Progenitor cell of endocrine pancreas (in vitro differentiated cells): ENCODE data around the gene RAB5A. TPM values are rescaled to one million over a fixed set of nuclear protein-coding genes. Genes with fewer than 3 reads are reported as not detected.

Source experiments
- DNase-seq: peaks from one replicate; pipeline ENCODE4 v3.0.0; 2021; ENCODE audit warnings: low spot score; ENCODE audit not compliant: unreplicated experiment
- H3K27ac Mint-ChIP-seq: 2 replicates; pipeline ENCODE4 v1.8.0; 2021; ENCODE audit warnings: mild to moderate bottlenecking, moderate library complexity, mixed read lengths
- H3K27me3 Mint-ChIP-seq: 2 replicates; pipeline ENCODE4 v1.8.0; 2021; ENCODE audit warnings: mixed read lengths
- H3K36me3 Mint-ChIP-seq: 2 replicates; pipeline ENCODE4 v1.8.0; 2022; ENCODE audit warnings: mixed read lengths; ENCODE audit not compliant: insufficient read depth
- H3K4me1 Mint-ChIP-seq: 2 replicates; pipeline ENCODE4 v1.8.0; 2021; ENCODE audit warnings: low read depth, mixed read lengths
- H3K4me3 Mint-ChIP-seq: 2 replicates; pipeline ENCODE4 v1.8.0; 2021; ENCODE audit warnings: low read depth, mild to moderate bottlenecking, moderate library complexity, mixed read lengths
- H3K9me3 Mint-ChIP-seq: 2 replicates; pipeline ENCODE4 v1.8.0; 2021; ENCODE audit warnings: low read depth, mixed read lengths
- total RNA-seq: library from RNA; stranded (reverse); gene quantifications from 2 replicates; pipeline ENCODE4 v1.2.1, GENCODE V29; 2021
- TF ChIP-seq, protein P1 (sequence below): fragments of 200-600 bp; sonication (generic); IDR thresholded peaks from one replicate; pipeline ENCODE4 v1.5.0; 2021; ENCODE audit warnings: antibody characterized with exemption, mild to moderate bottlenecking; ENCODE audit not compliant: unreplicated experiment

The RAB5A gene
- total RNA-seq, 1 donor from 2014 or later: 58.2 TPM

DNA sequence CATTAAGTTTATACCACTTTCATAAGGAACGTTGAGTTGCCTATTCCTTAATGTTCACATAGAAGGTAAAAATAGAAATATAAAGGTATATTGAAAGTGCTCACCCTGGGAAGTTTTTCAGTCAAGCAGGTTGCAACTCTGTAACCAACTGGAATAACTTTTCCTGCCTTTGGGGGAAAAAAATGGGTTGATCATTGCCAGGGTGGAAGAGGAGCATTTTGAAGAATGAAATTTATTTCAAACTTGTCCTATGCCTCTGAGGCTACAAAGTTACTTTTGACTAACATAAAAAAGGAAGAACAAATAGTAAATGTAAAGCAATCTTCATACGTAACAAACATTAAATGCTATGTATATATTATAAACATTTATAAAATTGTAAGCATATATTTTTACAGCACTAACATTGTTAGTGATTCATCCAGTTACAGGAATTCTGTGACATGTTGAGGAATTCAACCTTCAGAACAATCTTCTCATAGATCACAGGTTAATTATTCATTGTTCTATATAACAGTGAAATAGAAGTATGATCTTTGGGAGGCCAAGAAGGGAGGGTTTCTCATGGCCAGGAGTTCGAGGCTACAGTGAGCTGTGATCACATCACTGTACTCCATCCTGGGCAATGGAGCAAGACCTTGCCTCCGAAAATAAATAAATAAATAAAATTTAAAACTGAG lies 26.4 kb upstream of the RAB5A start:
- no peak for DNase-seq
- Mint-ChIP-seq H3K27ac (no peak overlapping the region), H3K36me3 (no peaks in the 10 kb centered on the region), H3K4me1 (no peaks in the 10 kb centered on the region), H3K4me3 (no peak overlapping the region), H3K9me3 (no peaks in the 10 kb centered on the region), H3K27me3 (no peaks in the 10 kb centered on the region)
- TF ChIP-seq, protein P1, sequence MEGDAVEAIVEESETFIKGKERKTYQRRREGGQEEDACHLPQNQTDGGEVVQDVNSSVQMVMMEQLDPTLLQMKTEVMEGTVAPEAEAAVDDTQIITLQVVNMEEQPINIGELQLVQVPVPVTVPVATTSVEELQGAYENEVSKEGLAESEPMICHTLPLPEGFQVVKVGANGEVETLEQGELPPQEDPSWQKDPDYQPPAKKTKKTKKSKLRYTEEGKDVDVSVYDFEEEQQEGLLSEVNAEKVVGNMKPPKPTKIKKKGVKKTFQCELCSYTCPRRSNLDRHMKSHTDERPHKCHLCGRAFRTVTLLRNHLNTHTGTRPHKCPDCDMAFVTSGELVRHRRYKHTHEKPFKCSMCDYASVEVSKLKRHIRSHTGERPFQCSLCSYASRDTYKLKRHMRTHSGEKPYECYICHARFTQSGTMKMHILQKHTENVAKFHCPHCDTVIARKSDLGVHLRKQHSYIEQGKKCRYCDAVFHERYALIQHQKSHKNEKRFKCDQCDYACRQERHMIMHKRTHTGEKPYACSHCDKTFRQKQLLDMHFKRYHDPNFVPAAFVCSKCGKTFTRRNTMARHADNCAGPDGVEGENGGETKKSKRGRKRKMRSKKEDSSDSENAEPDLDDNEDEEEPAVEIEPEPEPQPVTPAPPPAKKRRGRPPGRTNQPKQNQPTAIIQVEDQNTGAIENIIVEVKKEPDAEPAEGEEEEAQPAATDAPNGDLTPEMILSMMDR: no peak

GRCh38 chr3:19931180-19931692 lies 15.7 kb upstream of the RAB5A start:
- no peaks in the 10 kb centered on the region for H3K9me3 Mint-ChIP-seq
- no peaks in the 10 kb centered on the region for H3K36me3 Mint-ChIP-seq
- no peak overlapping the region for H3K27ac Mint-ChIP-seq
- DNase-seq: no peak
- no peak overlapping the region for H3K4me3 Mint-ChIP-seq
- TF ChIP-seq, protein P1: no peak
- no peaks in the 10 kb centered on the region for H3K27me3 Mint-ChIP-seq
- H3K4me1 Mint-ChIP-seq: peaks cover 9% of the 10 kb centered on the region

- Mint-ChIP-seq H3K4me1 (peaks cover 9% of the 10 kb centered on the region), H3K27ac (no peak overlapping the region), H3K9me3 (no peaks in the 10 kb centered on the region), H3K27me3 (no peaks in the 10 kb centered on the region), H3K4me3 (no peak overlapping the region), H3K36me3 (no peaks in the 10 kb centered on the region)
- TF ChIP-seq, protein P1: no peak
- DNase-seq: no peak
These were observed 15.1 kb upstream of the RAB5A start for GRCh38 chr3:19931767-19932188.

GRCh38 chr3:19932422-19932821 lies 14.5 kb upstream of the RAB5A start:
- no peak overlapping the region for H3K27ac Mint-ChIP-seq

GRCh38 chr3:19934098-19934566 lies 12.8 kb upstream of the RAB5A start, which contains the start of gene EFHB:
TSS of gene EFHB (minus strand) at chr3:19934217. CDS start at chr3:19934018, 199 bp downstream.
- Mint-ChIP-seq H3K36me3 (no peaks in the 10 kb centered on the region), H3K27ac (no peak within 1 kb of the TSS), H3K4me3 (peak within 1 kb of the TSS; percentile 67), H3K27me3 (no peaks in the 10 kb centered on the region), H3K4me1 (peaks cover 9% of the 10 kb centered on the region), H3K9me3 (no peaks in the 10 kb centered on the region)
- no peak for DNase-seq
- TF ChIP-seq, protein P1: no peak

More at GRCh38 chr3:19932422-19932821, 14.5 kb upstream of the RAB5A start:
- no peaks in the 10 kb centered on the region for H3K27me3 Mint-ChIP-seq
- H3K4me1 Mint-ChIP-seq: peaks cover 9% of the 10 kb centered on the region
- TF ChIP-seq, protein P1: no peak
- H3K36me3 Mint-ChIP-seq: no peaks in the 10 kb centered on the region
- H3K9me3 Mint-ChIP-seq: no peaks in the 10 kb centered on the region
- DNase-seq: no peak
- H3K4me3 Mint-ChIP-seq: no peak overlapping the region
